ENCODE data around the gene VASP.

VASP gene

GRCh38 chr19:45485305-45486077 is 21.8 kb upstream of the VASP start:
- TF ChIP-seq EZH2phosphoT487 (IDR thresholded peaks at IDR 0.05; ENCODE audit: borderline replicate concordance), result no peak
- TF ChIP-seq, protein P1, sequence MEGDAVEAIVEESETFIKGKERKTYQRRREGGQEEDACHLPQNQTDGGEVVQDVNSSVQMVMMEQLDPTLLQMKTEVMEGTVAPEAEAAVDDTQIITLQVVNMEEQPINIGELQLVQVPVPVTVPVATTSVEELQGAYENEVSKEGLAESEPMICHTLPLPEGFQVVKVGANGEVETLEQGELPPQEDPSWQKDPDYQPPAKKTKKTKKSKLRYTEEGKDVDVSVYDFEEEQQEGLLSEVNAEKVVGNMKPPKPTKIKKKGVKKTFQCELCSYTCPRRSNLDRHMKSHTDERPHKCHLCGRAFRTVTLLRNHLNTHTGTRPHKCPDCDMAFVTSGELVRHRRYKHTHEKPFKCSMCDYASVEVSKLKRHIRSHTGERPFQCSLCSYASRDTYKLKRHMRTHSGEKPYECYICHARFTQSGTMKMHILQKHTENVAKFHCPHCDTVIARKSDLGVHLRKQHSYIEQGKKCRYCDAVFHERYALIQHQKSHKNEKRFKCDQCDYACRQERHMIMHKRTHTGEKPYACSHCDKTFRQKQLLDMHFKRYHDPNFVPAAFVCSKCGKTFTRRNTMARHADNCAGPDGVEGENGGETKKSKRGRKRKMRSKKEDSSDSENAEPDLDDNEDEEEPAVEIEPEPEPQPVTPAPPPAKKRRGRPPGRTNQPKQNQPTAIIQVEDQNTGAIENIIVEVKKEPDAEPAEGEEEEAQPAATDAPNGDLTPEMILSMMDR (conservative IDR thresholded peaks at IDR 0.05; ENCODE audit: low read length), result peak; percentile 68

DNA sequence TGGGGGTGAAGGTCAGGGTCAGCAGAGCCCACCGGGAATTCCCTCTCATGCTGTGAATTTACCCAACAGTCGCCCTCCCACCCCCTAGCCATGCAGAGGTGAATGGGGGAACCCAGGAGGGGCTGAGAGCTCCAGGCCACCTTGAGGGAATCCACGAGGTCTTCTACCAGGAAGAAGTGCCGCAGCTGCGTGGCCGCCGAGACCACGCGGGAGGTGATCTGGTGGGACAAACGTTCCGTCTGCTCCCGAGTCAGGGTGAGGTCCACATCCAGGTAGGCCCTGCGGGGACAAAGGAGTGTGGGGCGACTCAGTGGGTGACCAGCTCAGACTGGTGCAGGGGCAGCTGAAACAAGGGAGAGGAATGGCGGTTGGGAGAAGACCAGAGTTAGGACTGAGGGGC is 18.6 kb upstream of the VASP start:
- peaks cover 5% of the 10 kb centered on the region for H3K4me1 ChIP-seq (ENCODE audit: insufficient read depth, low read length, poor library complexity, severe bottlenecking)
- H3K9ac ChIP-seq (ENCODE audit: low read depth, low read length, poor library complexity, severe bottlenecking), result no peak overlapping the region
- no peaks in the 10 kb centered on the region for H3K36me3 ChIP-seq (ENCODE audit: insufficient read depth, low read length)
- no peak overlapping the region for H2AFZ ChIP-seq (ENCODE audit: low read length)
- H3K27me3 ChIP-seq (ENCODE audit: insufficient read depth, low read length, poor library complexity, severe bottlenecking), result no peaks in the 10 kb centered on the region
- H3F3A ChIP-seq (ENCODE audit: low read depth), result no peaks in the 10 kb centered on the region
- H3K9me3 ChIP-seq (ENCODE audit: insufficient read depth, low read depth, low read length), result no peaks in the 10 kb centered on the region
- no peak overlapping the region for H3K4me2 ChIP-seq (ENCODE audit: low read depth, low read length, poor library complexity, severe bottlenecking)
- H3K4me3 ChIP-seq (ENCODE audit: low read length, poor library complexity, severe bottlenecking), result no peak overlapping the region
- H3K9me2 ChIP-seq (replicated peaks; ENCODE audit: low read depth, low read length), result no peaks in the 10 kb centered on the region
- no peak for TF ChIP-seq EZH2phosphoT487 (IDR thresholded peaks at IDR 0.05; ENCODE audit: borderline replicate concordance)
- TF ChIP-seq, protein P1 (conservative IDR thresholded peaks at IDR 0.05; ENCODE audit: low read length), result no peak
- H3K79me2 ChIP-seq (ENCODE audit: insufficient read depth, low read length), result no peaks in the 10 kb centered on the region
- no peaks in the 10 kb centered on the region for H4K20me1 ChIP-seq (ENCODE audit: insufficient read depth, low read length, poor library complexity, severe bottlenecking)

More at GRCh38 chr19:45485305-45486077, 21.8 kb upstream of the VASP start:
- Histone ChIP-seq H2AFZ (ENCODE audit: low read length) (peak overlapping the region; percentile 85), H3K4me1 (ENCODE audit: insufficient read depth, low read length, poor library complexity, severe bottlenecking) (peaks cover 5% of the 10 kb centered on the region), H3K27me3 (ENCODE audit: insufficient read depth, low read length, poor library complexity, severe bottlenecking) (no peaks in the 10 kb centered on the region), H3K9ac (ENCODE audit: low read depth, low read length, poor library complexity, severe bottlenecking) (peak overlapping the region; percentile 52), H4K20me1 (ENCODE audit: insufficient read depth, low read length, poor library complexity, severe bottlenecking) (no peaks in the 10 kb centered on the region), H3K4me2 (ENCODE audit: low read depth, low read length, poor library complexity, severe bottlenecking) (peak overlapping the region; percentile 68), H3K36me3 (ENCODE audit: insufficient read depth, low read length) (no peaks in the 10 kb centered on the region), H3K9me3 (ENCODE audit: insufficient read depth, low read depth, low read length) (no peaks in the 10 kb centered on the region), H3K9me2 (replicated peaks; ENCODE audit: low read depth, low read length) (no peaks in the 10 kb centered on the region), H3K4me3 (ENCODE audit: low read length, poor library complexity, severe bottlenecking) (peak overlapping the region; percentile 74), H3F3A (ENCODE audit: low read depth) (no peaks in the 10 kb centered on the region), H3K79me2 (ENCODE audit: insufficient read depth, low read length) (no peaks in the 10 kb centered on the region)

DNA sequence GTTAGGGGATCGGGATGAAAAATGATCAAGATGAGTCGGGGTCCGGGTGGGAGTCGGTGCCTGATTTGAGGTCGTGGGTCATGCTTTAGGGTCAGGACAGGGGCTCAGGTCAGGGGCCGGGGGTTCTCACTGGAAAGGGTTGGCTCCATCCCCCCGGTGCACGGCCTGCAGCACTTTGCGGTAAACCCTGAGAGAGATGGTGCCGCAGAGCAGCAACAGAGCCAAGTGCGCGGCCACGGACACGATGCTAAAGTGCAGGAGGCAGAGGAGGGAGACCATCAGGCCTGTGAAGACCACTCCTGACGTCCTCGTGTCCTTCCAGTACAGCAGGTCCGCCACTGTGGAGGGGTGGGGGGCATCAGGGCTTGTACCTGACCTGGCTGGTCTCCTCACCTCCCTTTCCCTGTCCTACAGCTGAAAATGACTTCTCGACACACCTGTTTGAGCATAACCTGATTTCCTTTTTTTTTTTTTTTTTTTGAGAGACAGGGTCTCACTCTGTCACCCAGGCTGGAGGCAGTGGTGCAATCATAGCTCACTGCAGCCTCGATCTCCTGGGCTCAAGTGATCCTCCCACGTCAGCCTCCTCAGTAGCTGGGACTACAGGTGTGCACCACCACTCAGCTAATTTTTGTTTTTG is 17.9 kb upstream of the VASP start:
- no peaks in the 10 kb centered on the region for H3K36me3 ChIP-seq (ENCODE audit: insufficient read depth, low read length)
- no peak overlapping the region for H3K9ac ChIP-seq (ENCODE audit: low read depth, low read length, poor library complexity, severe bottlenecking)
- no peaks in the 10 kb centered on the region for H3F3A ChIP-seq (ENCODE audit: low read depth)
- H4K20me1 ChIP-seq (ENCODE audit: insufficient read depth, low read length, poor library complexity, severe bottlenecking), result no peaks in the 10 kb centered on the region
- no peak overlapping the region for H3K4me3 ChIP-seq (ENCODE audit: low read length, poor library complexity, severe bottlenecking)
- TF ChIP-seq EZH2phosphoT487 (IDR thresholded peaks at IDR 0.05; ENCODE audit: borderline replicate concordance), result no peak
- TF ChIP-seq, protein P1 (conservative IDR thresholded peaks at IDR 0.05; ENCODE audit: low read length), result no peak
- no peaks in the 10 kb centered on the region for H3K79me2 ChIP-seq (ENCODE audit: insufficient read depth, low read length)
- H2AFZ ChIP-seq (ENCODE audit: low read length), result no peak overlapping the region
- H3K27me3 ChIP-seq (ENCODE audit: insufficient read depth, low read length, poor library complexity, severe bottlenecking), result no peaks in the 10 kb centered on the region
- no peaks in the 10 kb centered on the region for H3K9me3 ChIP-seq (ENCODE audit: insufficient read depth, low read depth, low read length)
- H3K9me2 ChIP-seq (replicated peaks; ENCODE audit: low read depth, low read length), result no peaks in the 10 kb centered on the region
- no peak overlapping the region for H3K4me2 ChIP-seq (ENCODE audit: low read depth, low read length, poor library complexity, severe bottlenecking)
- H3K4me1 ChIP-seq (ENCODE audit: insufficient read depth, low read length, poor library complexity, severe bottlenecking), result peaks cover 5% of the 10 kb centered on the region
